ENCODE data around the gene TGFB1.

DNA sequence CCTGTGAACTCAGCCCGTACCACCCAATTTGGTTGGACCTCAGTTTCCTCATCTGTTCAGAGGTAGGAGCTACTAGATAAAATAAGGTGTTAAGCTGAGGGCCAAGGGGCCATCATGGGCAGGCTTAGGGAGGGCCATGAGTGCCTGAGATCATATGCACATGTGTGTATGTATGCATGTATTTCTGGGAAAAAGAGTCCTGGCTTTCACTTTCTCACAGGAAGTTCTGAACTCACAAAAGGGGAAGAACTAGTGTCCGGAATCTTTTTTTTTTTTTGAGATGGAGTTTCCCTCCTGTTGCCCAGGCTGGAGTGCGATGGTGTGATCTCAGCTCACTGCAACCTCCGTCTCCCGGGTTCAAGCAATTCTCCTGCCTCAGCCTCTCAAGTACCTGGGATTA is 18.9 kb downstream of the TGFB1 start:
- TF ChIP-seq POLR2A (IDR thresholded peaks at IDR 0.05; ENCODE audit: low read length) (no peak), GATA1 (IDR thresholded peaks at IDR 0.05; ENCODE audit: low read depth, low read length) (no peak)
